Measurements from ENCODE around the gene PRDX3. TPM values are rescaled to one million over a fixed set of nuclear protein-coding genes. Genes with fewer than 3 reads are reported as not detected.

PRDX3 gene
- total and polyA plus RNA-seq, 4 donors, result 176 to 307 (median 258) TPM

GRCh38 chr10:119209035-119209735, 30.6 kb upstream of the PRDX3 start:
- Histone ChIP-seq H3K36me3 (ENCODE audit: control insufficient read depth in 4 of 4, insufficient read depth in 3 of 4, low read depth in 1 of 4, low read length in 3 of 4) (peaks cover 0 to 2% (median 0%) of the 10 kb centered on the region in 4 donors), H3K4me1 (ENCODE audit: control insufficient read depth in 4 of 4, insufficient read depth in 4 of 4, low read length in 3 of 4) (peaks cover 0 to 30% (median 22%) of the 10 kb centered on the region in 4 donors), H3K4me3 (ENCODE audit: low read depth in 1 of 3, low read length in 3 of 3) (peak overlapping the region in 2 of 3 donors; percentile 52 to 89), H3K9ac (ENCODE audit: low read depth in 1 of 2, low read length in 2 of 2) (peak overlapping the region; percentile 69 to 89), H3K27ac (ENCODE audit: low read depth in 1 of 2, low read length in 2 of 2) (peak overlapping the region; percentile 53 to 80), H3K27me3 (ENCODE audit: control insufficient read depth in 4 of 4, insufficient read depth in 4 of 4, low read length in 3 of 4) (no peaks in the 10 kb centered on the region), H3K9me3 (ENCODE audit: control insufficient read depth in 4 of 4, low read length in 3 of 4) (no peaks in the 10 kb centered on the region)
- peak; percentile 66 for DNase-seq (ENCODE audit: low spot score)
- WGBS, result 45% methylated on average over 15 of the region's 15 CpGs
- no peak for TF ChIP-seq SP1 (IDR thresholded peaks at IDR 0.05)
- TF ChIP-seq NR2F2 (IDR thresholded peaks at IDR 0.05), result peak; percentile 24
- TF ChIP-seq MAX (IDR thresholded peaks at IDR 0.05), result no peak
- peak; percentile 62 to 82 for TF ChIP-seq RAD21 (IDR thresholded peaks at IDR 0.05)
- no peak for TF ChIP-seq FOXA1 (IDR thresholded peaks at IDR 0.05)
- no peak for TF ChIP-seq HNF4A (conservative IDR thresholded peaks at IDR 0.05)
- TF ChIP-seq CTCF (IDR thresholded peaks at IDR 0.05; ENCODE audit: low read depth, low read length, missing input control), result peak; percentile 72
- peak in 1 of 2 donors; percentile 12 for TF ChIP-seq RXRA (IDR thresholded peaks at IDR 0.05)
- TF ChIP-seq YY1 (IDR thresholded peaks at IDR 0.05), result no peak
- no peak for TF ChIP-seq HNF4G (IDR thresholded peaks at IDR 0.05)
- no peak for TF ChIP-seq JUND (IDR thresholded peaks at IDR 0.05)

- no peaks in the 10 kb centered on the region for H3K9me3 ChIP-seq (ENCODE audit: control insufficient read depth in 4 of 4, low read length in 3 of 4)
- H3K4me3 ChIP-seq (ENCODE audit: low read depth in 1 of 3, low read length in 3 of 3), result peak overlapping the region in 2 of 3 donors; percentile 52 to 89
- H3K4me1 ChIP-seq (ENCODE audit: control insufficient read depth in 4 of 4, insufficient read depth in 4 of 4, low read length in 3 of 4), result peaks cover 0 to 30% (median 22%) of the 10 kb centered on the region in 4 donors
- no peak for TF ChIP-seq HNF4G (IDR thresholded peaks at IDR 0.05)
- TF ChIP-seq RXRA (IDR thresholded peaks at IDR 0.05), result no peak
- no peak for TF ChIP-seq ZBTB33 (IDR thresholded peaks at IDR 0.05)
- 32% methylated on average over 3 of the region's 3 CpGs for WGBS
- peak overlapping the region; percentile 80 to 92 for H3K27ac ChIP-seq (ENCODE audit: low read depth in 1 of 2, low read length in 2 of 2)
- DNase-seq (ENCODE audit: low spot score), result no peak
- peak overlapping the region; percentile 17 to 89 for H3K9ac ChIP-seq (ENCODE audit: low read depth in 1 of 2, low read length in 2 of 2)
- no peaks in the 10 kb centered on the region for H3K27me3 ChIP-seq (ENCODE audit: control insufficient read depth in 4 of 4, insufficient read depth in 4 of 4, low read length in 3 of 4)
- H3K36me3 ChIP-seq (ENCODE audit: control insufficient read depth in 4 of 4, insufficient read depth in 3 of 4, low read depth in 1 of 4, low read length in 3 of 4), result peaks cover 0 to 2% (median 0%) of the 10 kb centered on the region in 4 donors
Measured at GRCh38 chr10:119208553-119208940, 29.9 kb upstream of the PRDX3 start.
